PC-3 (cell line): ENCODE data around the gene CIB2. TPM values are rescaled to one million over a fixed set of nuclear protein-coding genes. Genes with fewer than 3 reads are reported as not detected.

ENCODE experiments used
- ATAC-seq: fragments of 200-7000 bp; cut with Tn5 transposase; 2 replicates; pipeline ENCODE4 v1.9.1; 2020; ENCODE audit warnings: mild to moderate bottlenecking, moderate library complexity
- BruUV-seq: library from RNA; stranded (reverse); fragments of 400-500 nt; replicated peaks from 2 replicates; lab custom pipeline; 2021; lab: Mats Ljungman, UMichigan
- CTCF ChIA-PET: fragments of 300-600 bp; sonication (Branson Sonifier 250); formaldehyde crosslinking; loops from one replicate; lab custom pipeline; 2022; ENCODE audit warnings: antibody characterized with exemption; lab: Charles Lee
- POLR2A ChIA-PET: fragments of 300-600 bp; sonication (Branson Sonifier 250); formaldehyde crosslinking; loops from one replicate; lab custom pipeline; 2022; ENCODE audit warnings: antibody characterized with exemption; ENCODE audit not compliant: unreplicated experiment; lab: Charles Lee
- DNase-seq: peaks from one replicate; pipeline ENCODE4 v3.0.0-alpha.2; 2015
- H2AFZ ChIP-seq: fragments of 300-600 bp; sonication (generic); 2 replicates; pipeline ENCODE4 v1.6.0; 2016; ENCODE audit warnings: antibody characterized with exemption, low read length
- H3F3A ChIP-seq: fragments of 300-600 bp; sonication (generic); one replicate; pipeline ENCODE4 v1.6.0; 2017; ENCODE audit warnings: antibody characterized with exemption, low read length, control low read depth, mild to moderate bottlenecking; ENCODE audit not compliant: unreplicated experiment
- H3K27ac ChIP-seq: fragments of 300-600 bp; sonication (generic); 2 replicates; pipeline ENCODE4 v1.5.1; 2016; ENCODE audit warnings: mild to moderate bottlenecking, low read length
- H3K27me3 ChIP-seq: fragments of 300-600 bp; sonication (generic); 2 replicates; pipeline ENCODE4 v1.6.1; 2016; ENCODE audit warnings: low read length, mixed read lengths
- H3K36me3 ChIP-seq: fragments of 300-600 bp; sonication (generic); 2 replicates; pipeline ENCODE4 v1.6.1; 2016; ENCODE audit warnings: low read depth, mixed run types, low read length, mixed read lengths
- H3K4me1 ChIP-seq: fragments of 300-600 bp; sonication (generic); 2 replicates; pipeline ENCODE4 v1.5.1; 2016; ENCODE audit warnings: low read length; ENCODE audit not compliant: insufficient read depth
- H3K4me2 ChIP-seq: fragments of 300-600 bp; sonication (generic); 2 replicates; pipeline ENCODE4 v1.6.0; 2016; ENCODE audit warnings: low read length
- H3K4me3 ChIP-seq: fragments of 300-600 bp; sonication (generic); 2 replicates; pipeline ENCODE4 v1.5.1; 2016; ENCODE audit warnings: mild to moderate bottlenecking, low read length, mixed read lengths
- H3K79me2 ChIP-seq: fragments of 300-600 bp; sonication (generic); 2 replicates; pipeline ENCODE4 v1.6.1; 2017; ENCODE audit warnings: low read length, mixed read lengths
- H3K9ac ChIP-seq: fragments of 300-600 bp; sonication (generic); 2 replicates; pipeline ENCODE4 v1.6.0; 2016; ENCODE audit warnings: mild to moderate bottlenecking, low read length
- H3K9me2 ChIP-seq: fragments of 300-600 bp; sonication (generic); replicated peaks from 2 replicates; pipeline ENCODE4 v1.6.1; 2016; ENCODE audit warnings: mixed run types, low read length, mixed read lengths
- H3K9me3 ChIP-seq: fragments of 300-600 bp; sonication (generic); 2 replicates; pipeline ENCODE4 v1.6.1; 2016; ENCODE audit warnings: low read length, mixed read lengths
- H4K20me1 ChIP-seq: fragments of 300-600 bp; sonication (generic); 2 replicates; pipeline ENCODE4 v1.6.1; 2016; ENCODE audit warnings: low read length, mixed read lengths
- EZH2 ChIP-seq: fragments of 300-600 bp; sonication (generic); IDR thresholded peaks from one replicate; pipeline ENCODE4 v1.6.1; 2017; ENCODE audit warnings: antibody characterized with exemption, mild to moderate bottlenecking, low read length; ENCODE audit not compliant: unreplicated experiment
- EZH2phosphoT487 ChIP-seq: fragments of 300-600 bp; sonication (generic); IDR thresholded peaks from 2 replicates; pipeline ENCODE4 v1.6.1; 2018; ENCODE audit warnings: mild to moderate bottlenecking, antibody characterized with exemption, low read length, borderline replicate concordance
- intact Hi-C: fragments of 100-400 bp; cut with micrococcal nuclease; formaldehyde crosslinking; loops from 2 replicates; pipeline ENCODE4 v1.9.0; 2023
- total RNA-seq: library from RNA; depleted of rRNA; stranded (reverse); fragments of >200 nt; gene quantifications from 2 replicates; pipeline ENCODE4 v1.2.3, GENCODE V29; 2014
- TF ChIP-seq, protein P1 (sequence below): fragments of 300-600 bp; sonication (generic); conservative IDR thresholded peaks from 2 replicates; pipeline ENCODE4 v1.5.1; 2017; ENCODE audit warnings: antibody characterized with exemption, low read depth, mild to moderate bottlenecking, low read length

The CIB2 gene
- total RNA-seq, 1 experiment from 2014 or later, result 10.4 TPM

DNA sequence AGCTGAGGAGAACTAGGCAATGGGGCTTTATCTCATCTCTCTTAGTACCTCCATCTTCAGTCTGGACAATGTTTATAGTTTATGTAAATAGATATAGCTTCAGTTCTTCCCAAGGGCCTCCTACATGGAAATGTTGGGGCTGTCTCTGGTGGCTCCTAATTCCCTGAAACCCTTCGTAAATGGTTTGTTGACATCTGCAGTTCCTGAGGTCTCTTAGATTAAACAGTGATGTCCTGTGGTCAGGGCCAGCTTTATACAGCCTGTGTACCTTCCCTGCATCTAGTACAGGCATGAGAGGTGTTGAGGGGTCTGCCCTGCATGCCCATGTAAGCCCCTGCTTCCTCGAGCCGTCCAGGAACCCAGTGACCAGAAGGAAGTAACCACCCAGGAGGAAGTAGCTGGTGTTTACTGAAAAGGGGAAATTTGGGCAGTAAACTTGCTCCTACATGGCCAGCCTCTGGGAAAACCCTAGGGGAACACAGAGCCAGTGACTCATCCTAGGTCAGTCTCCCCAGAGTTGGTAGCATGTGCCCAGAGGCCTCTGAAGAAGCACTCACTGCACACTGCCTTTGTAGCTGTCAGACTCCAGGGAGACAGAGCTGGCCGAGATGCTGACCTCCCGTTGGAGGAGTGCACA lies 49.0 kb downstream of the CIB2 start:
- no peak for DNase-seq
- ChIA-PET POLR2A (no interaction called here), CTCF (no interaction called here)
- no peak for ATAC-seq
- Histone ChIP-seq H3K9me2 (no peaks in the 10 kb centered on the region), H3K9me3 (no peaks in the 10 kb centered on the region), H3K9ac (no peak overlapping the region), H3K36me3 (no peaks in the 10 kb centered on the region), H3K4me1 (no peaks in the 10 kb centered on the region), H3K79me2 (no peaks in the 10 kb centered on the region; the same call in 1 of the 2 replicates), H3K4me2 (no peak overlapping the region), H2AFZ (no peak overlapping the region), H3K27ac (no peak overlapping the region), H3F3A (no peaks in the 10 kb centered on the region), H3K27me3 (no peaks in the 10 kb centered on the region), H3K4me3 (no peak overlapping the region), H4K20me1 (no peaks in the 10 kb centered on the region)
- BruUV-seq, result no TSS peak
- intact Hi-C loops, result no loop called here
- TF ChIP-seq EZH2phosphoT487 (no peak), EZH2 (no peak)
- TF ChIP-seq, protein P1, sequence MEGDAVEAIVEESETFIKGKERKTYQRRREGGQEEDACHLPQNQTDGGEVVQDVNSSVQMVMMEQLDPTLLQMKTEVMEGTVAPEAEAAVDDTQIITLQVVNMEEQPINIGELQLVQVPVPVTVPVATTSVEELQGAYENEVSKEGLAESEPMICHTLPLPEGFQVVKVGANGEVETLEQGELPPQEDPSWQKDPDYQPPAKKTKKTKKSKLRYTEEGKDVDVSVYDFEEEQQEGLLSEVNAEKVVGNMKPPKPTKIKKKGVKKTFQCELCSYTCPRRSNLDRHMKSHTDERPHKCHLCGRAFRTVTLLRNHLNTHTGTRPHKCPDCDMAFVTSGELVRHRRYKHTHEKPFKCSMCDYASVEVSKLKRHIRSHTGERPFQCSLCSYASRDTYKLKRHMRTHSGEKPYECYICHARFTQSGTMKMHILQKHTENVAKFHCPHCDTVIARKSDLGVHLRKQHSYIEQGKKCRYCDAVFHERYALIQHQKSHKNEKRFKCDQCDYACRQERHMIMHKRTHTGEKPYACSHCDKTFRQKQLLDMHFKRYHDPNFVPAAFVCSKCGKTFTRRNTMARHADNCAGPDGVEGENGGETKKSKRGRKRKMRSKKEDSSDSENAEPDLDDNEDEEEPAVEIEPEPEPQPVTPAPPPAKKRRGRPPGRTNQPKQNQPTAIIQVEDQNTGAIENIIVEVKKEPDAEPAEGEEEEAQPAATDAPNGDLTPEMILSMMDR, result no peak

DNA sequence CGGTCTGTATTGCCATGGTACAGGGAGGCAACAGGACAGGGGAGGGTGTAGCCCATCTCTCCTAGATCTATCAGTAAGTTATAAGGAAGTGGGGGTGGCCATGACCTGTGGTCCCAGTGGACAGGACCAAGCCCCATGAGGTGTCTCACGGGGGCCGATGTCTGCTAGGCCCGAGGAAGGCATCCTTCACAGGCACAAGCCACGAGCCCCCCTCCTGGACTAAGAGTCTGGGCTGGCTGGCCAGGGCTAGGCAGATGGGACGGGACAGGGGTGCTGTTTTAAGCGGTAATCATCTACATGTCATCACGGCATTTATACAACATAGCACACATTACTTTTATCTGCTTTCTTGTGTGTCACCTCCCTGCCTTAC lies 51.2 kb downstream of the CIB2 start:
- CTCF ChIA-PET, result no interaction called here
- Histone ChIP-seq H3K9me3 (no peaks in the 10 kb centered on the region), H3K27me3 (no peaks in the 10 kb centered on the region), H3K4me3 (no peak overlapping the region), H3K9me2 (no peaks in the 10 kb centered on the region), H4K20me1 (no peaks in the 10 kb centered on the region), H3K4me1 (peaks cover 15% of the 10 kb centered on the region), H3K27ac (no peak overlapping the region), H3K36me3 (no peaks in the 10 kb centered on the region), H3K9ac (no peak overlapping the region), H2AFZ (no peak overlapping the region), H3K4me2 (no peak overlapping the region), H3K79me2 (peaks cover 20% of the 10 kb centered on the region), H3F3A (no peaks in the 10 kb centered on the region)
- POLR2A ChIA-PET, result no interaction called here
- intact Hi-C loops, result no loop called here
- BruUV-seq, result no TSS peak
- TF ChIP-seq EZH2phosphoT487, result no peak
- TF ChIP-seq, protein P1, result no peak
- TF ChIP-seq EZH2, result no peak
- no peak for ATAC-seq
- no peak for DNase-seq

DNA sequence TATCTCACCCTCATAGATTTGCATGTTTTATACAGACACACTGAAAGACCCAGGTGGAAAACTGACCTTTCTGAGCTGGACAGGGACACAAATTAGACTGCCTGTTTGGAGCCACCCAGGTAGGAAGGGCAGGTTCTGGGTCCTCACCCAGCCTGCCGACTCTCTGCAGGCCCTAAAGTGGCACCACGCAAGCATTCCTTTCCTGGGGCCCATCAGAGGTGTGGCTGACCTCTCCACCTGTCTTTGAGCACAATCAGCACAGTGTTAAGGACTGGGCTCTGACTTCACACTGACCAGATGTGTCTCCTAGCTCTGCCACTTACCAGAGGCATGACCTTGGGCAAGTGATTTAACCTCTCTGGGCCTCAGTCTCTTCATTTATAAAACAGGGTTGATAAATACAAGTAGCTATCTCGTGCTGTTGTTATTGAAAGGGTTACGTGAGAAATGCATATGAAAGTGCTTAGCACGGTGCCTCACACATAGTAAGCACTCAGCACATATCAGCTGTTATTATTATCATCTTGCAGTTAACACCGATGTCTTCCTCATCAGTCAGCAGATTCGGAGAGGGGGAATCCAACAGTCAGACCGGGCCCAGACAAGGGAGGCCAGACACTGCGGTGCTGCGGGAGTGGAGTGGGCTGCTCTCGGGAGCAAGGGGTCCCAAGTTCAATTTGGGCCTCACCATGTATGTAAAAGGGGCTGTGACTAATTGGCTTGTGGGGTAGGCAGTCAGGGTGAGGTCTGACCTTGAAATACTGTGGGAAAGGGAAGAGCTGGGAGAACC lies 51.8 kb downstream of the CIB2 start:
- Histone ChIP-seq H3F3A (no peaks in the 10 kb centered on the region), H3K9ac (no peak overlapping the region), H3K4me2 (no peak overlapping the region), H2AFZ (no peak overlapping the region), H3K4me3 (no peak overlapping the region), H3K4me1 (peaks cover 15% of the 10 kb centered on the region), H3K27me3 (no peaks in the 10 kb centered on the region), H3K36me3 (no peaks in the 10 kb centered on the region), H3K79me2 (peaks cover 26% of the 10 kb centered on the region), H3K27ac (no peak overlapping the region), H3K9me2 (no peaks in the 10 kb centered on the region), H4K20me1 (no peaks in the 10 kb centered on the region), H3K9me3 (no peaks in the 10 kb centered on the region)
- CTCF ChIA-PET, result no interaction called here
- no TSS peak for BruUV-seq
- POLR2A ChIA-PET, result no interaction called here
- intact Hi-C loops, result loop anchor here (10.0 kb wide), 1 partner anchor 75 kb away; no protein-coding TSS in a partner anchor
- DNase-seq, result no peak
- no peak for TF ChIP-seq EZH2phosphoT487
- TF ChIP-seq EZH2, result no peak
- TF ChIP-seq, protein P1, result no peak
- no peak for ATAC-seq
